Esophagus muscularis mucosa (tissue), 4 donors: ENCODE data around the gene TERB2. TPM values are rescaled to one million over a fixed set of nuclear protein-coding genes. Genes with fewer than 3 reads are reported as not detected.

Experiments used
- DNase-seq: peaks from one replicate; pipeline ENCODE4 v3.0.0-alpha.2; 2017; ENCODE audit errors: extremely low spot score
- H3K27ac ChIP-seq, 4 donors: fragments of 200-600 bp; sonication (generic); replicated peaks in 1 of 4; 1 replicate in 3 of 4; 2 replicates in 1 of 4; pipeline ENCODE4 v1.5.1; 2016 to 2019; ENCODE audit warnings: mild to moderate bottlenecking in 1 of 4
- H3K27me3 ChIP-seq, 4 donors: fragments of 200-600 bp; sonication (generic); one replicate each; pipeline versions ENCODE4 v1.5.1 to v1.6.0; 2016 to 2019
- H3K36me3 ChIP-seq, 4 donors: fragments of 200-600 bp; sonication (generic); one replicate each; pipeline ENCODE4 v1.5.1; 2016 to 2019
- H3K4me1 ChIP-seq, 4 donors: fragments of 200-600 bp; sonication (generic); one replicate each; pipeline ENCODE4 v1.5.1; 2016 to 2019
- H3K4me3 ChIP-seq, 4 donors: fragments of 200-600 bp; sonication (generic); 1 replicate in 2 of 4; 2 replicates in 2 of 4; pipeline ENCODE4 v1.5.1; 2016 to 2019; ENCODE audit warnings: mild to moderate bottlenecking in 4 of 4, moderate library complexity in 1 of 4
- H3K9me3 ChIP-seq, 4 donors: fragments of 200-600 bp; sonication (generic); 1 replicate in 3 of 4; 2 replicates in 1 of 4; pipeline ENCODE4 v1.5.1; 2016 to 2019
- CTCF ChIP-seq, 3 experiments: fragments of 200-600 bp in 2 of 3; fragments of 450-650 bp in 1 of 3; sonication (generic) in 2 of 3; IDR thresholded peaks; one replicate each; pipeline ENCODE4 v1.5.1; 2017 to 2019; ENCODE audit warnings: antibody characterized with exemption in 3 of 3, mild to moderate bottlenecking in 2 of 3, moderate library complexity in 1 of 3
- EP300 ChIP-seq: sonication (generic); formaldehyde crosslinking; IDR thresholded peaks from one replicate; pipeline ENCODE4 v1.6.1; 2017; ENCODE audit warnings: antibody characterized with exemption
- POLR2A ChIP-seq: fragments of 450-650 bp; IDR thresholded peaks from one replicate; pipeline ENCODE4 v1.6.1; 2017; ENCODE audit warnings: antibody characterized with exemption, moderate library complexity, mild to moderate bottlenecking, low read depth
- POLR2AphosphoS5 ChIP-seq, 2 donors: sonication (generic); formaldehyde crosslinking; IDR thresholded peaks; one replicate each; pipeline ENCODE4 v1.6.1; 2017; ENCODE audit warnings: antibody characterized with exemption in 2 of 2
- WGBS: methylation state at CpG from one replicate; pipeline ENCODE4 v1.1.5; 2018; 5-methylcytosine and 5-hydroxymethylcytosine counted together
- intact Hi-C: fragments of 100-400 bp; cut with DNase I; formaldehyde crosslinking; loops from one replicate; pipeline ENCODE4 v1.15.1; 2023
- small RNA-seq, 3 donors: library from RNA; depleted of rRNA; stranded (forward); fragments of <200 nt; gene quantifications; one replicate each; pipeline ENCODE3, GENCODE V24; 2016
- total RNA-seq, 4 donors: library from RNA; depleted of rRNA; stranded (reverse); fragments of >200 nt; gene quantifications; one replicate each; pipeline versions ENCODE4 v1.1.0 to v1.2.1, GENCODE V29; 2016

Gene TERB2
- total RNA-seq, 4 donors from 2014 or later, result not detected

GRCh38 chr15:45026651-45027190 is 70.2 kb downstream of the TERB2 start:
- Histone ChIP-seq H3K27me3 (no peaks in the 10 kb centered on the region), H3K9me3 (no peaks in the 10 kb centered on the region), H3K36me3 (peaks cover 0 to 7% (median 0%) of the 10 kb centered on the region in 4 donors), H3K4me3 (no peak overlapping the region), H3K4me1 (peaks cover 10 to 19% (median 18%) of the 10 kb centered on the region in 4 donors), H3K27ac (no peak overlapping the region)
- TF ChIP-seq POLR2AphosphoS5 (IDR thresholded peaks at IDR 0.05), result no peak
- no peak for TF ChIP-seq EP300
- TF ChIP-seq CTCF (IDR thresholded peaks at IDR 0.05), result no peak
- no peak for TF ChIP-seq POLR2A
- DNase-seq, result no peak
- WGBS, result 89% methylated on average over 5 of the region's 5 CpGs
- intact Hi-C loops, result loop anchor here (5.0 kb wide), 1 partner anchor 174 kb away; no protein-coding TSS in a partner anchor

GRCh38 chr15:45027220-45027619 is 70.7 kb downstream of the TERB2 start:
- TF ChIP-seq POLR2A, result no peak
- no peak for TF ChIP-seq CTCF (IDR thresholded peaks at IDR 0.05)
- TF ChIP-seq EP300, result no peak
- no peak for TF ChIP-seq POLR2AphosphoS5 (IDR thresholded peaks at IDR 0.05)
- no peak overlapping the region for H3K27ac ChIP-seq

More at GRCh38 chr15:45027220-45027619, 70.7 kb downstream of the TERB2 start:
- H3K4me1 ChIP-seq, result peaks cover 10 to 17% (median 16%) of the 10 kb centered on the region in 4 donors
- no peaks in the 10 kb centered on the region for H3K27me3 ChIP-seq
- H3K4me3 ChIP-seq, result no peak overlapping the region
- WGBS, result 85% methylated on average over 4 of the region's 4 CpGs
- intact Hi-C loops, result loop anchor here (5.0 kb wide), 1 partner anchor 175 kb away; no protein-coding TSS in a partner anchor
- DNase-seq, result no peak
- no peaks in the 10 kb centered on the region for H3K9me3 ChIP-seq
- peaks cover 0 to 7% (median 0%) of the 10 kb centered on the region in 4 donors for H3K36me3 ChIP-seq

Small RNAs within 50 kb of the gene (small RNA-seq; reads per million reads assigned to genes)
- gene RNU1-78P, result 0 reads per million in 3 donors
- 0 reads per million in 3 donors for gene RNU6-1108P
- 0 reads per million in 3 donors for gene RNU6-1332P
- 0 reads per million in 3 donors for gene RNU6-966P

Other genes starting within 250 kb of the TERB2 start
- gene PATL2, start 245.4 kb upstream of the TERB2 start, total RNA-seq, result under 1 TPM; 0.19 to 0.50 (median 0.41) TPM
- gene B2M, start 245.2 kb upstream of the TERB2 start, total RNA-seq, result 1,000 to 10,000 TPM; 1,352 to 2,424 (median 1,510) TPM
- 10 to 100 TPM; 20.3 to 23.3 (median 21.9) TPM for gene TRIM69, start 220.2 kb upstream of the TERB2 start, total RNA-seq
- 1 to 10 TPM; 3.3 to 6.6 (median 5.9) TPM for gene SORD, start 66.5 kb downstream of the TERB2 start, total RNA-seq
- under 1 TPM; under 0.01 to 0.86 (median 0.10) TPM for gene DUOX2, start 157.5 kb downstream of the TERB2 start, total RNA-seq
- under 1 TPM in 2 of 4 donors, not detected in 2; 0.42 to 0.52 TPM for gene DUOXA2, start 157.6 kb downstream of the TERB2 start, total RNA-seq
- gene DUOXA1, start 173.2 kb downstream of the TERB2 start, total RNA-seq, result under 1 TPM in 2 of 4 donors, not detected in 2; 0.13 to 0.52 TPM
- 1 to 10 TPM in 1 of 4 donors, under 1 TPM in 3; 0.33 to 1.7 (median 0.61) TPM for gene DUOX1, start 173.3 kb downstream of the TERB2 start, total RNA-seq
- gene SHF, start 231.3 kb downstream of the TERB2 start, total RNA-seq, result 10 to 100 TPM in 2 of 4 donors, 1 to 10 TPM in 2; 4.6 to 15.4 (median 10.2) TPM